ENCODE results near the gene POPDC3.

POPDC3 gene

DNA sequence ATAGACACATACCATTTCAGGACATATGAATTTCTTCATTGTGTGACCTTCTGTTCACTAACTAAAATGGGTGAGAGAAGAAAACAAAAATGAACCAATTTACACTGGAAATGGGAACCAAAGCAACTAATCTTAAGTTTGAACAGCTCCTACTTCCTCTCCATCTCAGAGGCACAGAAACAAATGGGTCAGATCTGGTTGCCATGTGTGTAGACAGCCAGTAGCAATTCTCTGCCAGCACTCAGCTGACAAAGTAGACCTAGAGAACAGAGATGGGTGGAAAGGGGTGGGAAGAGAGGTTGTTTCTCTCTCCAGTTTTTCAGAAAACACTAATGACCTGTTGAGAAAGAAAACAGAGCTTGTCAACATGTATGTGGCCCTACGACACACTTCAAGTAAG, 14.3 kb upstream of the POPDC3 start:
- TF ChIP-seq CTCF (IDR thresholded peaks at IDR 0.05; ENCODE audit: low read depth, low read length): no peak
- no peak for DNase-seq (ENCODE audit: extremely low read depth, low read depth)

- DNase-seq (ENCODE audit: extremely low read depth, low read depth): no peak
- no peak for TF ChIP-seq CTCF (IDR thresholded peaks at IDR 0.05; ENCODE audit: low read depth, low read length)
These were observed 13.8 kb upstream of the POPDC3 start for GRCh38 chr6:105193647-105194046.

GRCh38 chr6:105192707-105193465, 13.1 kb upstream of the POPDC3 start:
- TF ChIP-seq CTCF (IDR thresholded peaks at IDR 0.05; ENCODE audit: low read depth, low read length): no peak
- DNase-seq (ENCODE audit: extremely low read depth, low read depth): no peak

- no peak for DNase-seq (ENCODE audit: extremely low read depth, low read depth)
- no peak for TF ChIP-seq CTCF (IDR thresholded peaks at IDR 0.05; ENCODE audit: low read depth, low read length)
These were observed 11.5 kb upstream of the POPDC3 start for GRCh38 chr6:105191351-105191750.

DNA sequence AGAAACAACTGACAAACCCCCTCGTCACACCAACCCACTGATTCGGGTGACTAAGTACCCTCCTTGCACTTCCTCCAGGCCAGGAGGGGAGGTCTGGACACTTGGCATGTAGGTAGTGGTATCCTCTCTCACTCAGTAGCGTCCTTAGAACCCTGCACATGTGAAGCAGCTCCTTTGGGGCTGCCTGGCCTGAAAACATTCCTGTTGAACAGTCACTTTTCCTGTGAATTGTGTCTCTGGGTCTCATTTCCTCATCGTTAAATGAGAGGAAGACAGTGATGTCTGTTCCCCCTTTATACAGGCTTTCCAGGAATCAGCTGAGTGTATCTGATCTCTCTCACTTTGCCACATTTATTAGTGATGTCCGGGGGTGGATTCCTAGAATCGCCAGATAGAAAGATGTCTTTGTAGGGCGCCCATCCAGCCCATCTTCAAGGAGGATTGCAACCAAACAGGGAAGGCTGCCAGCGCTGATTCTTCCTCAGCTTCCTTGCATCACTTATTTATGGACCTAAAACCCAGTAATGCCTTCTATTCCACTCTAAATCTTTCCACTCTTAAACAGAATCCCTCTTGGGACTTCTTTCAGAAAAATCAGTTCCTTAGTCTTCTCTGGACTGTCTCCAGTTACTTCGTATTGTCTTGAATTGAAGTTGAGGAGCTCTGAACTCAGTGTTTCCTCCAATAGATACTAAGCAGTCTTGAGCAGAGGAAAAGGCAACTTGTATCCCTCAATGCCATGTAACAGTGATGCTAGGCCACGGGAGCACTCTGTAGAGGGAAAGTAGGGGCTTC, 9.4 kb upstream of the POPDC3 start:
- no peak for TF ChIP-seq CTCF (IDR thresholded peaks at IDR 0.05; ENCODE audit: low read depth, low read length)
- no peak for DNase-seq (ENCODE audit: extremely low read depth, low read depth)

DNA sequence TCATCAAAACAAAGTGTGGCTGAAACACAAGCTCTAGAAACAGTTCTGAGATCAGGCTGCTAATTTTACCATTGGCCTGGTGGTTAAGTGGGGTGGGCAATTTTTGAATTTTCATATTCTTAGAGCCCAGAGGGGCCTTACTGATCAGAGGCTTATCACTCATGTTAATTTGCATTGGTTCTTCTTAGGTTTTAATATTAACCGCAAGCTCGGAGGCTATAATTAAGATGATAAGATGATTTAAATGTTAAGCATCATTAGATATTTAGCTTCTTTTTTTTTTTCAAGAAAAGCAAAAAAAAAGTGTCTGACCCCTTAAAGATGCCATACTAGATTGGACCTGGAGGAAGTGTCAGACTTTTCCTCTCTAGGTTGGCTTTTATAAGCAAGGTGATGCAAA, 8.4 kb upstream of the POPDC3 start:
- no peak for DNase-seq (ENCODE audit: extremely low read depth, low read depth)
- no peak for TF ChIP-seq CTCF (IDR thresholded peaks at IDR 0.05; ENCODE audit: low read depth, low read length)

DNA sequence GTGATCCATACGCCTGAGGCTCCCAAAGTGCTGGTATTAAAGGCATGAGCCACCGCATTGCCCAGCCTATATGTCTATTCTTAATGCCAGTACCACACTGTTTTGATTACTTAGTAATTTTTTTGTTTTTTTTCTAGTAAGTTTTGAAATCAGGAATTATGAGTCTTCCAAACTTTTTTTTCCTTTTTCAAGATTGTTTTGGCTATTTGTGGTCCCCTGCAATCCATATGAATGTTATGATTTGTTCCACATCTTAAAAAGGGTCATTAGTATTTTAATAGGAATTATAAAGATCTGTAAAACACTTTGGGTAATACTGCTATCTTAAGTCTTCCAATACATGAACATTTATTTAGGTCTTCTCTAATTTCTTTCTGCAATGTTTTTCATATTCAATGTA, 6.8 kb upstream of the POPDC3 start:
- no peak for DNase-seq (ENCODE audit: extremely low read depth, low read depth)
- TF ChIP-seq CTCF (IDR thresholded peaks at IDR 0.05; ENCODE audit: low read depth, low read length): no peak

Data from AG09319 (cell line).